Measurements from ENCODE around the gene ANAPC13.

Gene ANAPC13

GRCh38 chr3:134481166-134481565, 4.6 kb downstream of the ANAPC13 start:
- no peak for DNase-seq

- no peak for DNase-seq
Observed at GRCh38 chr3:134480546-134480945, 5.2 kb downstream of the ANAPC13 start.

GRCh38 chr3:134477938-134478337, 7.8 kb downstream of the ANAPC13 start:
- no peak for DNase-seq

DNA sequence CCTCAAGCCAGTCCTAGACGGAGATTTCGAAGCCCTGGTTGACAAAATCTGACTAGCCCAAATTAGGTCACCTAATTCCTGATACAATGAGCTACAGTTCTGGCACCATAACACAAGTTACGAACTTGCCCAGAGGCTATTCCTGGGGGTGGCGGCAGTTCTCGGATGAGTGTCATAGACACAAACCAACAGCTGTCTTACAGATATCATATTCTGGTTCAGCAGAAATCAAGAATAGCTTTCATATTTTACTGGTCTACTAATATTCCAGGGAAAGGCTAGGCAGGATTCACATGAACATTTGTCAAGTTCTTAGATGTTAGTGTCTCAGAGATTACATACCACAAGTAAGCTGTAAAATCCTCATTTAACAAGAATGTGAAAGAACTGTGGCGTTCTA, 8.8 kb downstream of the ANAPC13 start:
- DNase-seq: no peak

DNA sequence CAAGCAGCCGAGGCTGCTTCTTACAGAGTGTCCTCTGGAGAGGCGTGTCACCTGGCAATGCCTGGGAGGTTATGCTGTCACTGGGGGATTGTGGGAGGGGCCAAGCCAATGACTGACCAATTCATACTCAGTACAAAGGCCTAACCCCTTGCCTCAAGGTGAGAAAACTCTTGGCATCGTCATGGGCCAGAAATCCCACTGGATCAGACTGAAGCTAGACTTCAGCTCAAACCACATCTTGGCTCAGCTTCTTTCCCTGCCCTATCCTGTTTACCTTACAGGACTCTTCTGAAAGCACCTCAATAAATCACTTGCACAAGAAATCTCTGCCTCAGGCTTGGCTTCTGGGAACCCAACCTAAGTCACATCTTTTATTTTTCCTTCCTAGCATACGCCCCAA, 9.5 kb downstream of the ANAPC13 start:
- no peak for DNase-seq

DNA sequence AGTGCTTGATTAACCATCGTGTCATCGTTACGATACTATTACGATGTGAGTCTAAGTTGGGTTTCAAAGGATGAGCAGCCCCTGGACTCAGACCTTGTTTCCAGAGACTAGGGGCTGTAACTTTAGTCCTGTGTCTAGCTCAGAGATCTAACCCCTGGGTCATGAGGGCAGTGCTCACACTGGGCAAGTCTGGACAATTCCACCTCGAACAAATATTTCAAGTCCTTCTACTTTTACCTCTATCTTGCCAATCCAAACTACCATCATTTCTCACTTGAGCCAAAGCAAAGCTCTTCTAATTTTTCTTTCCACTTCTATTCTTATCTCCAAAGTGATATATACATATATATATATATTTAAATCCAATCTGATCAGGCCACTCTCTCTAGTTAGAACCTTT, 10.8 kb downstream of the ANAPC13 start:
- DNase-seq: no peak

- DNase-seq: peak; percentile 77
Observed at GRCh38 chr3:134473868-134474546, 11.8 kb downstream of the ANAPC13 start.

DNA sequence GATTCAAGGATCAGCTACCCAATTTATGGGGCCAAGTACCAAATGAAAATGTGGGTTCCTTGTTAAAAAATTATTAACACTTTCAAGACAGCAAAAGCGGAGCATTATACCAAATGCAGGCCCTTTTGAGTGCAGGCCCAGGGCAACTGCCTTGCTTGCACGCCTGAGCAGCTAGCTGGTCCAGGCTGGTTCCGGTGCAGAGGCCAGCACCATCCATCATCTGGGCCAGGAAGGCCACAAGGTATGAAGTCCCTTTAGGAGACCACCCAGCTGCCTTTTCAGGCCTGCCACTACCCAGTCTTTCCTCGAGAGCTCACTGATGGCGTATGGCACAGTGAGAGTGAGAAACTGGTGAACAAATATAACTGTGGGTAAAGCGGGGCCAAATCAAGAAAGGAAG, 13.0 kb downstream of the ANAPC13 start:
- no peak for DNase-seq

DNA sequence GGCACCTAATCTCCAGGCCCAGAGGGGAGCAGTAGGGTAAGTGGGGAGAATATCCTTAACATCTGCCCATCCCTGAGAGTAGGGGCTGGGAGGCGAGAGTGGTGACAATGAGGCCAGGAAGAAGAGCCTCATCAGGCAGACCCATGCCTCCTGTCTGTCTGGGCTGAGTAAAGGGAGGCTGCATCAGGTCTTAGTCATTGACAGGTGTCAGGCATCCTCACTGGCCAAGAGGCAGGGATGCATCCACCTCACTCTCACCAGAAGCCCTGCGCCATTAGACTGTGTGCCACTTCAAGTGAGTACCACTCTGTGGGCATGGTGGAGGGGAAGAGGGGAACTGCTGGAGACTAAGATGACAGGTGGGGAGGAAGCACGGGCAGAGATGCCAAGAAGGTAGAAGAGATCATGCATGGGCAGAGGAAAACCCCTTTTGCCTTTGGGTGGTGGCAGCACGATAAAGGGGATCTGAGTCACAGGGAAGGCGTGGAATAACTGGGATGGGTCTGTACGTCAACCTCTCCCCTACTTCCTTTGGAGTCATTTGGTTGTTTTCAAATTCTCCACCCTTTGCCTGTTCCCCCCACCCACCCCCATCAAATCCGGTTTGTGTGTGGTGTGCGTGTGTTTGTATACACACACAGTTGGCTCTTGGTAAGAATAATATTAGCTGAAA, 14.1 kb downstream of the ANAPC13 start:
- DNase-seq: no peak

DNA sequence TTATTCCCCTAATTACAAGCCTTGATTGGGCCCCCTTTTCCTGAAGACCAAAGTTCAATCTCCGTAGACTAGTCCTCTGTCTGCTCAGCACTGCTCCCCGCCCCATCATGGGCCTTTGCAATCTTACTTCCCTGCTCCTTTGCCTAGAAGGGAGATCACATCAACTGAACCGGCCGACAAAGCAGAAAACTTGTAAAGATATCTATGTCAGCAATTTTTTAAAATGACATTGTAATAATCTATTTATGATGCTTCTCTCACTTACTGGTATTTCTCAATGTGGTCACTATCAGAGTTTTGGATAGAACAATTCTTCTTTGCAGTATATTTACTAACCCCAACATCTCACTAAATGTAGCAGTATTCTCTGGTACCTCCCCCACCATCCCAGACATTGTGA, 17.3 kb downstream of the ANAPC13 start:
- DNase-seq: no peak

DNA sequence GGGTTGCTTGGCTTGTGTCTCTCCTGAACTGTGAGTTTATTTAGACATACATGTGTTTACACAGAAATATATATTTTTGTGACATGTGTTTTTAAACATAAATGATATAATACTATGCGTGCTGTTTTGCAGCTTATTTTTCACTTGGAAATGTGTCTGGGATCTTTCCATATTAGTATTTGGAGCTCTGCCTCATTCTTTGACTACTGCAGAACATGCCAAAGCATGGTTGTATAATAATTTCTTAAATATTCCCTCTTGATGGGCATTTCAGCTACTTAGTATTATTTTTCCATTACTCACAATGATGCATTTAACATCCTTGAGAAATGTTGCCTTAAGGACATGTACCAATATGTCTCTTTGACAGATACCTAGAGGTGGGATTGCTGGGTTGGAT, 19.5 kb downstream of the ANAPC13 start:
- no peak for DNase-seq

DNA sequence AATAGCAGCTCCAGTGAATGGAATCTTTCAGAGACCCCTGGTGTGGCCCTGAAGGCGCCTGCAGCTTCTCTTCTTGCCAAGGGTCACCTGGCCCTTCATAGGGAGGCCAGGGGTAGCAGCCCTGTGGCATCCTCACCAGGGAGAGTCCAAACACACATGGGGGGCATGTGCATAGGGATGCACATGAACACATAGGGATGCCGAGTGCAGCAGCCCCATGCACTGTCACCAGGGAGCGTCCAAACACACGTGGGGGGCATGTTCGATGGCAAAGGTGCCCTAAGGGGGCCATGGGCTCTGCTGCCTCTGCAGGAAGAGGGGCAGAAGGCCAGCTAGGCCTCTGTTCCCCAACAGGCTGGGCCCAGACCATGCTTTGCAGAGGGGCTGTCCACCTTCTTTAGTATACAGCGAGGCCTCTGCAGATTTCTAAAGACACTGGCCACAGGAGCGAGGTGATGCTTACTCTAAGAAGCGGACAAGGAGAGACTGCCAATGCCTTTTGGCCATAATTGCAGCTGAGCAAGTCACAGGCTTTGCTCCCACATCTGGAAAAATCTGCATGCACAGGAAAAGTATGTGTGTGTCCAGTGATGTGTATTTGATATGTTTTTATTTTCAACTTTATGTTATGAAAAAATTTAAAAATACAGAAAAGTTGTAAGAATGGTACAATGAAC, 21.0 kb downstream of the ANAPC13 start:
- no peak for DNase-seq

DNA sequence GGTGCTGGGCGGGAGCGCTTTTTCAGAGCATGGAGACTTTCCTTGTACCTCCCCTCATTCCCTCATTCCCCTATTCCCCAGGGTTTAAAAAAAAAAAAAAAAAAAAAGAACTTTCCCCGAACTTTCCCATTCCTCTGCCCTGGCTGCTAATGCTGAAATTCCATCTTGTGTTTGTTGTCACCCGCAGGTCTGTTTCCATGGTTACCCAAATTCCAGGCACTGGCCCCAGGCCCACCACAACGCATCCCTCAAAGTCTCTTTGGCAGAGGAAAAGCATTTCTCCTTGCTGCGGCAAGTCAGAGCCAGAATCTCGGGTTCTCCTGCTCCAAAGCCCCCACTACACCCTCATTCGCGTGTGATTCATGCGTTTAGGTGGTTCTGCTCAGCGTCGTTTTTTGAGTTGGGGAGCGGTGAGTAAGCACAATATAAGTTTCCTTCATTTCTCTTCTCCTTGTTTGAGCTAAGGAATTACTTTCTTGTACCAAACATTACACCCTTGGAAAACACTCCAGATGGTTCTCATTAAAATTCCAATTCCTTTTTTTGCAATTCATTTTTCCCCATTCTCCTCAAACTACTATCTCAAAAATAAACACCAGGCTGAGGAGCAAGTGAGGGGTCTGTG, 21.6 kb downstream of the ANAPC13 start:
- no peak for DNase-seq

- no peak for DNase-seq
Observed at GRCh38 chr3:134463676-134464063, 22.1 kb downstream of the ANAPC13 start.

DNA sequence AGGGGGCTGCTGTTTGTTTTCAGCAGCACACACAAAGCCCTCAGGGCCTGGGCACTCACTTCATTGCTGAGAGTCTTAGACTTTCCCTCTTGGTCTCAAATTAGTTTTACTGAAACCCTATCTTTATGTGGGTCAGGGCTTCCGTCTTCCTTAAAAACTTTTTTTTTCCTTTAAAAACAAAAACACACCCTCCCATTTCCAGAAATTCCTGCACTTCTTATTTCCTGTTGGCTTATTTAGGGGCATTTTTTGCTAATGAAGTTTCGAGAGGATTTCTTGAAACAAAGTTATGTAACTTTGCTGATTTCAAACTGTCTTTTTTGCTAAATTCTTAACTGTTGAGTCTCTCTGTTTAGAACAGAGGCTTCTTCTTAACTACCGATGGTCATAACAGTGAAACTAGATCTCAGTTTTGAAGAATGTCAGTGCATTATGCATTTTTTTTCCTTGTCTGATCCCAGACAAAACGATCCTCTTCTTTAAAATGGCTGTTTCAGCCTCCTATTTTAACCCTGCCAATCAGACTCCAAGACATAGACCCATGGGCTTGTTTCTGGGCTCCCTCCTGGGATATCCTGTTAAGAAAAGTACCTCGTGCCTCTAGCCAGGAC, 23.3 kb downstream of the ANAPC13 start:
- no peak for DNase-seq

DNA sequence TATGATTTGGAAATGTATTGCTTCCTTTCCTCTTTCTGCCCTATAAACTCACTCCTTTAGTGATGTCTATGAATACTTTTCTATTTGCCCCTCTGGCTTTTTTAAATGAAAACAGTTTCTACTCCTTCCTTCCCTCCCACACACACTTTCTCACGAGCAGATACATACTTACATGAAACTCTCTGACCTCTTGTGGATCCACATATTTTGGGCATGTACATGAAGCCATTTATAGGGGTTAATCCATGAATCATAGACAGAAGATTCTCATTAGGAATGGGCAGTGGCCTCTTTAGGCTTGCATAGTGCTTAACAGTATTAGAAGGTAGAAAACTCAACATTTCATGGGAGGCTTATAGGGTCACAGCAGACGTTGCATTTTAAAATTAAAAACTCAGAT, 24.8 kb downstream of the ANAPC13 start:
- DNase-seq: no peak

DNA sequence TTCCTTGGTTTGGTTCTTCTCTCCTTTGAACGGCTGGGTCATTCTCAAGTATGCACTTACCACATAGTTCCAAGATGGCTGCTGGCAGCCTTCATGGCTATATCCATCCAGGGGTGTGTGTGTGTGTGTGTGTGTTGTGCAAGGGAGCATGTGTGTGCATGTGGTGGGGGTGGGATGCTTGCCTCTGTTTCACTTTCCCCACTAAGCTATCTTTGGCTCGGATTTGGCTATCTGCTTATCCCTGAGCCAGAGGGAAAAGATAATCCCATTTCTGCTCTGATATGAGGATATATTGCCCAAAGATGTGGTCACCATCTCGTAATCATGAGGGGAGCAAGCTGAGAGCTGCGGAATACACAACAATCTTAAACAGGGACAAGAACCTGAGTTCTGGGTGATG, 26.2 kb downstream of the ANAPC13 start:
- no peak for DNase-seq

DNA sequence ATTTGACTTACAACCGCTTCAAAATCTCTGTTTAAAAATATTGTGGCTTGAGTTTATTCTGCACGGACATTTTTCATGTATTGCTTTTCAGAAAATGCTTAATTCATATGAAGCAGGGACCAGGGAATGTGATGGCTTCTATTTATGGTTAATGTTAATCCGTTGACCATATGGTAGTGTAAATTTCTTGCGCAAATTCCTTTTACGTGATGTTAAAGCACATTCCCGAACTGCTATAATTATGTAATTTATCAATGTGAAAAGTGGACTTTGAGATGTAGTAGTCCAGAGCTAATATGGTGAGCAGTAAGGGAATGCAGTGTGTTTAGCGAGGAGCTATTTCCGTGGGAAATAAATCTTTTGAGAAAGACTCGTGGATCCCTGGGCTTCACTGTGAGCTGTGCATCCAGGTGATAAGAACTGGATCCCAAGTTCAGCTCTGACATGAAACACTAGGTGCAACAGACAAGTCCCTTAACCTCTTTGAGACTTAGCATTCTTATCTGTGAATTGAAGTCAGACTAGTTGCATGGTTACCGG, 27.3 kb downstream of the ANAPC13 start:
- DNase-seq: no peak

GRCh38 chr3:134457376-134458074, 28.3 kb downstream of the ANAPC13 start:
- DNase-seq: no peak

- DNase-seq: no peak
Observed at GRCh38 chr3:134453631-134454030, 32.2 kb downstream of the ANAPC13 start.

DNA sequence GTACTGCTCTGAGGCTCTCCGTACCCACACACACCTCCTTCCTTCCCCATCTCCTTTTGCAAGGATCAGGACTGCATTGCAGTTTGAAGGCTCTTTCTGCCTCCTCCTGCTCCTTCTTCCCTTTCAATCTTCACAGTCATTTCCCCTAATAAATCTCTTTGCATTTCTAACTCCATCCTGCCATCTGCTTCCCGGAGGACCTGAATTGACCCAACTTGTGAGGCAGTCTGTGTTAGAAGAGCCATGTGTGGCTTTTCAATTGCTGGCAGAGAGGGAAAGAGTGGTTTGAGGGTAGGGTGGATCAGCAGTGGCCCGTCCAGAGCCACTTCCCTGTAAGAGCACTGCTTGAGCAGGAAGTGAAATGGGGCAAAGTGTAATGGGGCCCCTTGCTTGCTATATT, 35.8 kb downstream of the ANAPC13 start:
- DNase-seq: no peak

- peak; percentile 68 for DNase-seq
Observed at GRCh38 chr3:134449277-134449676, 36.5 kb downstream of the ANAPC13 start.

GRCh38 chr3:134448664-134449063, 37.1 kb downstream of the ANAPC13 start:
- DNase-seq: no peak

Measured in NCI-H146 (cell line).